K562 (cell line): Measurements from ENCODE around the gene RNF126. TPM values are rescaled to one million over a fixed set of nuclear protein-coding genes. Genes with fewer than 3 reads are reported as not detected.
"Not testable (repeated sequence)": the region's sequence is repeated elsewhere in the genome, so short reads cannot be mapped to it uniquely, and the experiment has no call there.

Source experiments
- ATAC-seq: fragments of 200-7000 bp; cut with Tn5 transposase; 3 replicates; pipeline ENCODE4 v1.9.1; 2020; ENCODE audit warnings: moderate library complexity
- BruUV-seq: library from RNA; stranded (reverse); fragments of 400-500 nt; replicated peaks from 2 replicates; lab custom pipeline; 2021; lab: Mats Ljungman, UMichigan
- CTCF ChIA-PET: fragments of 300-600 bp; formaldehyde crosslinking; extraction: SDS; loops from one replicate; lab custom pipeline; 2021; ENCODE audit warnings: low intra/inter-chr PET ratio; lab: Yijun Ruan, JAX
- POLR2A ChIA-PET: fragments of 300-600, 350-650 bp; sonication (Branson Sonifier 250); formaldehyde crosslinking; extraction: SDS; loops from one replicate; lab custom pipeline; 2021; ENCODE audit warnings: antibody characterized with exemption, inconsistent platforms; lab: Yijun Ruan, JAX
- DNase-seq, 4 experiments: peaks; one replicate each; pipeline versions ENCODE4 v3.0.0 to v3.0.0-alpha.2; 2011 to 2018; ENCODE audit warnings: low spot score in 3 of 4, mixed read lengths in 3 of 4; ENCODE audit errors: extremely low read depth in 1 of 4
- FAIRE-seq: peaks from 2 replicates; lab custom pipeline; 2011; peaks lifted over from hg19 to GRCh38; lab: Jason Lieb, UNC
- H2AFZ ChIP-seq: 2 replicates; pipeline ENCODE4 v1.6.0; 2011; ENCODE audit warnings: low read depth, low read length, control low read depth, inconsistent platforms
- H3K27ac ChIP-seq: fragments of 200-600 bp; 3 replicates; pipeline ENCODE4 v1.8.0; 2011; ENCODE audit warnings: low read depth, mild to moderate bottlenecking, control low read depth, inconsistent platforms, low read length, moderate library complexity, mixed read lengths; ENCODE audit errors: extremely low read depth
- H3K27me3 ChIP-seq, 2 experiments: fragments of 300-600 bp in 1 of 2; 2 replicates in 1 of 2; 3 replicates in 1 of 2; pipeline versions ENCODE4 v1.6.0 to v1.8.0; 2011; ENCODE audit warnings: inconsistent platforms in 2 of 2, low read length in 2 of 2, mild to moderate bottlenecking in 1 of 2, mixed read lengths in 1 of 2, moderate library complexity in 1 of 2; ENCODE audit not compliant: control insufficient read depth in 2 of 2, insufficient read depth in 2 of 2
- H3K36me3 ChIP-seq: fragments of 300-600 bp; 3 replicates; pipeline ENCODE4 v1.8.0; 2011; ENCODE audit warnings: mild to moderate bottlenecking, low read length, inconsistent platforms; ENCODE audit not compliant: control insufficient read depth, insufficient read depth
- H3K4me1 ChIP-seq, 2 experiments: fragments of 200-600 bp in 1 of 2; replicated peaks in 1 of 2; 2 replicates in 1 of 2; 3 replicates in 1 of 2; pipeline versions ENCODE4 v1.5.1 to v1.8.0; 2011; ENCODE audit warnings: inconsistent platforms in 2 of 2, low read length in 2 of 2, mild to moderate bottlenecking in 1 of 2, mixed read lengths in 1 of 2, moderate library complexity in 1 of 2; ENCODE audit not compliant: control insufficient read depth in 2 of 2, insufficient read depth in 2 of 2
- H3K4me2 ChIP-seq: 2 replicates; pipeline ENCODE4 v1.6.1; 2011; ENCODE audit warnings: low read length, control low read depth, inconsistent platforms, mixed read lengths; ENCODE audit not compliant: insufficient read depth
- H3K4me3 ChIP-seq: fragments of 200-600 bp; sonication (generic), shearing (Covaris generic); 2 replicates; pipeline ENCODE4 v1.5.1; 2016; ENCODE audit warnings: control low read depth, inconsistent platforms
- H3K79me2 ChIP-seq: fragments of 200-600 bp; 3 replicates; pipeline ENCODE4 v1.8.0; 2011; ENCODE audit warnings: low read length, inconsistent platforms; ENCODE audit not compliant: control insufficient read depth, insufficient read depth
- H3K9ac ChIP-seq, 2 experiments: 2 replicates each; pipeline versions ENCODE4 v1.6.0 to v1.6.1; 2011; ENCODE audit warnings: low read depth in 2 of 2, low read length in 2 of 2, control low read depth in 1 of 2, inconsistent platforms in 1 of 2, mild to moderate bottlenecking in 1 of 2, mixed read lengths in 1 of 2; ENCODE audit not compliant: insufficient read depth in 1 of 2
- H3K9me1 ChIP-seq: one replicate; pipeline ENCODE4 v1.6.0; 2011; ENCODE audit warnings: inconsistent platforms, mild to moderate bottlenecking, low read length, moderate library complexity; ENCODE audit not compliant: control insufficient read depth, insufficient read depth
- H3K9me3 ChIP-seq: replicated peaks from 2 replicates; pipeline ENCODE4 v1.5.1; 2011; ENCODE audit warnings: low read depth, low read length, inconsistent platforms; ENCODE audit not compliant: control insufficient read depth, insufficient read depth
- H4K20me1 ChIP-seq: replicated peaks from 2 replicates; pipeline ENCODE4 v1.6.1; 2011; ENCODE audit warnings: low read length, inconsistent platforms, mixed read lengths; ENCODE audit not compliant: control insufficient read depth, insufficient read depth
- BACH1 ChIP-seq: fragments of 200-800 bp; sonication (Bioruptor generic); IDR thresholded peaks from 2 replicates; pipeline ENCODE4 v1.6.1; 2016; ENCODE audit warnings: missing genetic modification characterization, missing compliant biosample characterization
- CBX1 ChIP-seq: sonication (generic); IDR thresholded peaks from 2 replicates; pipeline ENCODE4 v1.6.1; 2016; ENCODE audit warnings: antibody characterized with exemption, low read depth, mild to moderate bottlenecking
- CBX5 ChIP-seq: IDR thresholded peaks from 2 replicates; pipeline ENCODE4 v1.6.1; 2014; ENCODE audit warnings: low read depth, borderline replicate concordance
- EP400 ChIP-seq: fragments of 450-650 bp; IDR thresholded peaks from 2 replicates; pipeline ENCODE4 v1.6.1; 2017; ENCODE audit warnings: antibody characterized with exemption, mild to moderate bottlenecking, moderate library complexity
- ESRRA ChIP-seq: fragments of 450-650 bp; IDR thresholded peaks from 2 replicates; pipeline ENCODE4 v1.6.1; 2014; ENCODE audit warnings: low read depth, mild to moderate bottlenecking, moderate library complexity, borderline replicate concordance
- KDM4B ChIP-seq, 2 experiments: fragments of 450-650 bp in 1 of 2; sonication (generic) in 1 of 2; IDR thresholded peaks; 2 replicates each; pipeline ENCODE4 v1.6.1; 2016 to 2017; ENCODE audit warnings: borderline replicate concordance in 2 of 2, antibody characterized with exemption in 1 of 2, low read depth in 1 of 2, mild to moderate bottlenecking in 1 of 2
- SRSF3 ChIP-seq: fragments of 200-400 bp; formaldehyde crosslinking; IDR thresholded peaks from 2 replicates; pipeline ENCODE4 v1.6.1; 2016; ENCODE audit warnings: mild to moderate bottlenecking, low read length, moderate library complexity; ENCODE audit not compliant: insufficient read depth
- ZNF445 ChIP-seq: fragments of 250-450 bp; sonication (Bioruptor Pico); IDR thresholded peaks from 2 replicates; pipeline ENCODE4 v1.4.0; 2020; ENCODE audit warnings: low read depth, mild to moderate bottlenecking, moderate library complexity
- ZNF830 ChIP-seq: fragments of 250-450 bp; sonication (Bioruptor Pico); IDR thresholded peaks from 2 replicates; pipeline ENCODE4 v1.5.0; 2021; ENCODE audit warnings: mild to moderate bottlenecking
- WGBS: fragments of 100-300 bp; shearing (Covaris generic); methylation state at CpG from one replicate; pipeline ENCODE4 v1.1.6; 2016; ENCODE audit warnings: low coverage, mixed read lengths; ENCODE audit not compliant: insufficient coverage; ENCODE audit errors: missing lambda C conversion rate; 5-methylcytosine and 5-hydroxymethylcytosine counted together
- in situ Hi-C: fragments of 300-500 bp; cut with MboI; formaldehyde crosslinking; loops from 4 replicates; pipeline ENCODE4 v1.15.0; 2018; ENCODE audit warnings: inconsistent platforms, mixed read lengths
- intact Hi-C: fragments of 100-400 bp; cut with micrococcal nuclease; formaldehyde crosslinking; loops from 2 replicates; pipeline ENCODE4 v1.14.2; 2022
- polyA plus RNA-seq, 8 experiments: library from polyadenylated mRNA; depleted of rRNA in 4 of 8; stranded (reverse) in 5 of 8; unstranded in 3 of 8; fragments of >200 nt; fragmentation: Nextera tagmentation in 2 of 8; fragmentation: Illumina TruSeq in 1 of 8; extraction: Ambion mirVana in 2 of 8; extraction: Trizol in 1 of 8; gene quantifications; 2 replicates each; pipeline versions ENCODE4 v1.2.1 to v1.2.3, GENCODE V29; 2011 to 2014; ENCODE audit warnings: inconsistent platforms in 1 of 8, missing spikeins in 1 of 8
- total RNA-seq, 7 experiments: library from RNA; depleted of rRNA in 6 of 7; stranded (reverse); fragments of >200 nt in 6 of 7; fragmentation: Illumina TruSeq in 2 of 7; extraction: Trizol in 2 of 7; gene quantifications; 2 replicates each; pipeline versions ENCODE4 v1.2.1 to v1.2.3, GENCODE V29; 2011 to 2021; ENCODE audit warnings: low replicate concordance in 1 of 7
- TF ChIP-seq, protein P1 (sequence below): fragments of 250-450 bp; sonication (Bioruptor Pico); IDR thresholded peaks from 2 replicates; pipeline ENCODE4 v1.8.0; 2021; ENCODE audit warnings: moderate library complexity, mild to moderate bottlenecking, inconsistent platforms
- TF ChIP-seq, protein P2 (sequence below): fragments of 450-650 bp; IDR thresholded peaks from 2 replicates; pipeline ENCODE4 v1.6.1; 2016; ENCODE audit warnings: missing biosample characterization, missing genetic modification characterization

RNF126 gene
- total and polyA plus RNA-seq, 9 of the 15 experiments (the other 6 are each of a cell fraction or from before 2014, with no cell fraction given) = 0.27 to 101 (median 12.3) TPM

DNA sequence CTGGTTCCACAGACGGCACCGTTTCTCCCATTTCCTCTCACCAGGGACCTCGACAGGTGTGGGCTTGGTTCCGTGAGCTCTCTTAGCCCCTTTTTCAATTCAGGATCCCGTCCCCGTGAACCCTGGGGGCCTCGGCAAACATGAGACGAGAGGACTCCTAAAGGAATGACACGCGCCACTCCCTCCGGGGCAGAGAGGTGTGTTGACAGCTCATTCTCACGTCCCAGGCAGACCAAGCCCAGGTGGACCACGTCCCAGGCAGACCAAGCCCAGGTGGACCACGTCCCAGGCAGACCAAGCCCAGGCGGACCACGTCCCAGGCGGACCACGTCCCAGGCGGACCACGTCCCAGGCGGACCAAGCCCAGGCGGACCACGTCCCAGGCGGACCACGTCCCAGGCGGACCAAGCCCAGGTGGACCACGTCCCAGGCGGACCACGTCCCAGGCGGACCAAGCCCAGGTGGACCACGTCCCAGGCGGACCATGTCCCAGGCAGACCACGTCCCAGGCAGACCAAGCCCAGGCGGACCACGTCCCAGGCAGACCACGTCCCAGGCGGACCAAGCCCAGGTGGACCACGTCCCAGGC is 4.1 kb upstream of the RNF126 start:
- H4K20me1 ChIP-seq, CTCF ChIA-PET, H3K4me2 ChIP-seq, FAIRE-seq, ATAC-seq, BruUV-seq, H3K36me3 ChIP-seq, H2AFZ ChIP-seq, H3K9me1 ChIP-seq, H3K27ac ChIP-seq, H3K9ac ChIP-seq, H3K79me2 ChIP-seq, H3K4me3 ChIP-seq, intact Hi-C loops, DNase-seq, H3K27me3 ChIP-seq: not testable (repeated sequence)
- WGBS = 76% methylated on average over 17 of the region's 38 CpGs
- in situ Hi-C loops = loop anchor here (5.0 kb wide), 1 partner anchor 65 kb away; no protein-coding TSS in a partner anchor
- H3K9me3 ChIP-seq = peaks cover 12% of the 10 kb centered on the region
- POLR2A ChIA-PET = interaction anchor here (0.6 kb wide), 1 partner anchor 799 kb away, joined by 3 read pairs; no protein-coding TSS in a partner anchor
- TF ChIP-seq ZNF445 (CRISPR knock-in tag) = peak; percentile 82
- TF ChIP-seq CBX1 = peak; percentile 73; the same call in 1 of the 2 replicates
- TF ChIP-seq CBX5 = peak; percentile 76
- H3K4me1 ChIP-seq = peaks cover 12 to 31% of the 10 kb centered on the region in 2 experiments

DNA sequence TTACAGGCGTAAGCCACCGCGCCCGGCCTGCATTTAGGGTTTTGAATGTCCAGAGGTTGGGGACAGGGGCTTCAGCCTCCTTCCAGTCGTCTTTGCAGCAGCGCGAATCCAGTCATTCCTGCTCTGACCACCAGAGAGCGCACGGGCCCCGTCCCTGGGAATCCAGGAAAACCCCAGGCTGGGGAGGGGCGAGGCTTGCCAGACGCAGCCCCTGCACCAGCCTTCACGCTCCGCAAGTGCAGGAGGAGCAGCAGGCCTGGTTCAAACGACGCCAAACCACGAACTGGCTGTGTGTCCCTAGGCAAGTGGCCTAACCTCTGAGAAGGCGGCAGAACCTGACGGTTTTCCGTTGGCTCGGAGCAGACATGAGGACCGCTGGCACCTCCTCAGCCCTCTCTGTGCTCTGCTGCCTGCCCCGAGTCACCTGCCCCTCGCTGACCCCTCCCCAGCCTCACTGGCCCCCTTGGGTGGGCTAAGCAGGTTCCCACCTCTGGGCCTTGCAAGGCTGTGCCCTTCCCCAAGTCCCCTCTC is 2.0 kb upstream of the RNF126 start:
- H3K79me2 ChIP-seq = peaks cover 31% of the 10 kb centered on the region
- ATAC-seq = peak; percentile 55
- in situ Hi-C loops = loop anchor here (5.0 kb wide), 1 partner anchor 67 kb away; no protein-coding TSS in a partner anchor
- H3K4me3 ChIP-seq = no peak overlapping the region
- H3K4me2 ChIP-seq = peak overlapping the region; percentile 55; the same call in 1 of the 2 replicates
- no peaks in the 10 kb centered on the region for H3K27me3 ChIP-seq
- peaks cover 26 to 43% of the 10 kb centered on the region in 2 experiments for H3K4me1 ChIP-seq
- peaks cover 22% of the 10 kb centered on the region for H4K20me1 ChIP-seq
- H3K27ac ChIP-seq = no peak overlapping the region
- DNase-seq = peak; percentile 73 to 84 (median 79)
- peaks cover 6% of the 10 kb centered on the region for H3K9me1 ChIP-seq
- intact Hi-C loops = loop anchor here (1.0 kb wide), 1 partner anchor 69 kb away; no protein-coding TSS in a partner anchor
- WGBS = 4% methylated on average over 19 of the region's 24 CpGs
- peak; percentile 58 for FAIRE-seq
- POLR2A ChIA-PET = no interaction called here
- peaks cover 12% of the 10 kb centered on the region for H3K9me3 ChIP-seq
- CTCF ChIA-PET = interaction anchor here (0.8 to 1.6 kb wide), 2 partner anchors 14 to 69 kb away, joined by 3 to 19 read pairs; no protein-coding TSS in a partner anchor
- peaks cover 17% of the 10 kb centered on the region; the same call in 1 of the 3 replicates for H3K36me3 ChIP-seq
- peak overlapping the region; percentile 81 for H2AFZ ChIP-seq
- H3K9ac ChIP-seq = peak overlapping the region in 1 of 2 experiments; percentile 81; a peak in 2 of 4 replicates
- no TSS peak for BruUV-seq
- TF ChIP-seq BACH1 (tag) = no peak
- TF ChIP-seq KDM4B (IDR thresholded peaks at IDR 0.05; ENCODE audit: borderline replicate concordance in 2 of 2, low read depth in 1 of 2) = peak in 1 of 2 experiments; percentile 46; a peak in 1 of 4 replicates
- TF ChIP-seq ZNF830 (CRISPR knock-in tag) = no peak
- 0 out of 2 replicates have a peak, but pooled peaks have one; percentile 36 for TF ChIP-seq ESRRA
- TF ChIP-seq EP400 = no peak
- TF ChIP-seq, protein P1, sequence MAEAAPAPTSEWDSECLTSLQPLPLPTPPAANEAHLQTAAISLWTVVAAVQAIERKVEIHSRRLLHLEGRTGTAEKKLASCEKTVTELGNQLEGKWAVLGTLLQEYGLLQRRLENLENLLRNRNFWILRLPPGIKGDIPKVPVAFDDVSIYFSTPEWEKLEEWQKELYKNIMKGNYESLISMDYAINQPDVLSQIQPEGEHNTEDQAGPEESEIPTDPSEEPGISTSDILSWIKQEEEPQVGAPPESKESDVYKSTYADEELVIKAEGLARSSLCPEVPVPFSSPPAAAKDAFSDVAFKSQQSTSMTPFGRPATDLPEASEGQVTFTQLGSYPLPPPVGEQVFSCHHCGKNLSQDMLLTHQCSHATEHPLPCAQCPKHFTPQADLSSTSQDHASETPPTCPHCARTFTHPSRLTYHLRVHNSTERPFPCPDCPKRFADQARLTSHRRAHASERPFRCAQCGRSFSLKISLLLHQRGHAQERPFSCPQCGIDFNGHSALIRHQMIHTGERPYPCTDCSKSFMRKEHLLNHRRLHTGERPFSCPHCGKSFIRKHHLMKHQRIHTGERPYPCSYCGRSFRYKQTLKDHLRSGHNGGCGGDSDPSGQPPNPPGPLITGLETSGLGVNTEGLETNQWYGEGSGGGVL (CRISPR knock-in tag) = no peak
- TF ChIP-seq SRSF3 = no peak
- TF ChIP-seq, protein P2, sequence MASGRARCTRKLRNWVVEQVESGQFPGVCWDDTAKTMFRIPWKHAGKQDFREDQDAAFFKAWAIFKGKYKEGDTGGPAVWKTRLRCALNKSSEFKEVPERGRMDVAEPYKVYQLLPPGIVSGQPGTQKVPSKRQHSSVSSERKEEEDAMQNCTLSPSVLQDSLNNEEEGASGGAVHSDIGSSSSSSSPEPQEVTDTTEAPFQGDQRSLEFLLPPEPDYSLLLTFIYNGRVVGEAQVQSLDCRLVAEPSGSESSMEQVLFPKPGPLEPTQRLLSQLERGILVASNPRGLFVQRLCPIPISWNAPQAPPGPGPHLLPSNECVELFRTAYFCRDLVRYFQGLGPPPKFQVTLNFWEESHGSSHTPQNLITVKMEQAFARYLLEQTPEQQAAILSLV = no peak
